Subcutaneous abdominal adipose tissue (tissue), 5 donors: ENCODE results near the gene CREB1.
"Not testable (repeated sequence)": the region's sequence is repeated elsewhere in the genome, so short reads cannot be mapped to it uniquely, and the experiment has no call there.

Experiments used
- H3K27ac ChIP-seq: one replicate; pipeline ENCODE4 v1.7.0; 2013; ENCODE audit warnings: low read depth, mild to moderate bottlenecking, inconsistent platforms, low read length, moderate library complexity
- H3K27me3 ChIP-seq, 5 donors: one replicate each; pipeline ENCODE4 v1.7.0; 2013; ENCODE audit warnings: low read length in 5 of 5, inconsistent platforms in 1 of 5; ENCODE audit not compliant: control insufficient read depth in 5 of 5, insufficient read depth in 4 of 5
- H3K36me3 ChIP-seq, 5 donors: one replicate each; pipeline ENCODE4 v1.7.0; 2013; ENCODE audit warnings: low read length in 5 of 5; ENCODE audit not compliant: control insufficient read depth in 5 of 5, insufficient read depth in 5 of 5
- H3K4me1 ChIP-seq, 5 donors: one replicate each; pipeline ENCODE4 v1.7.0; 2013; ENCODE audit warnings: low read length in 5 of 5, mild to moderate bottlenecking in 3 of 5, moderate library complexity in 1 of 5; ENCODE audit not compliant: control insufficient read depth in 5 of 5, insufficient read depth in 5 of 5
- H3K4me3 ChIP-seq, 5 donors: one replicate each; pipeline ENCODE4 v1.7.0; 2013; ENCODE audit warnings: low read length in 5 of 5, low read depth in 1 of 5
- H3K9ac ChIP-seq, 5 donors: one replicate each; pipeline ENCODE4 v1.7.0; 2013; ENCODE audit warnings: low read length in 5 of 5, mild to moderate bottlenecking in 4 of 5, moderate library complexity in 3 of 5
- H3K9me3 ChIP-seq, 5 donors: one replicate each; pipeline ENCODE4 v1.7.0; 2013; ENCODE audit warnings: low read length in 5 of 5; ENCODE audit not compliant: control insufficient read depth in 5 of 5
- donor health status: healthy.
- donor health status: healthy.
- donor health status: healthy.
- donor health status: healthy.
- donor health status: healthy.

Gene CREB1

DNA sequence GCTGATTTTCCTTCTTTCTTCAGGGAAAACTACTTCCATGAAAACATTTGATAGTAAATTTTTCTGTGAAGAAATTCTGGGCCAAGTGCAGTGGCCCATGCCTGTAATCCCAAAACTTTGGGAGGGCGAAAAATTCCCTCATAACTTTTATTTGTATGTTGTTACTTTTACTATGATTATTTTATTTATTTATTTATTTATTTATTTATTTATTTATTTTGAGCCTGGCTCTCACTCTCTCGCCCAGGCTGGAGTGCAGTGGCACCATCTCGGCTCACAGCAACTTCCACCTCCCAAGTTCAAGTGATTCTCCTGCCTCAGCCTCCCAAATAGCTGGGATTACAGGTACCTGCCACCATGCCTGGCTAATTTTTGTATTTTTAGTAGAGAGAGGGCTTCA lies 109.5 kb downstream of the CREB1 start:
- not testable (repeated sequence) for H3K9ac ChIP-seq, H3K9me3 ChIP-seq, H3K27me3 ChIP-seq, H3K4me3 ChIP-seq, H3K27ac ChIP-seq, H3K36me3 ChIP-seq, H3K4me1 ChIP-seq

GRCh38 chr2:207640160-207640559 lies 110.4 kb downstream of the CREB1 start:
- Histone ChIP-seq H3K4me3 (no peak overlapping the region), H3K36me3 (no peaks in the 10 kb centered on the region), H3K9ac (no peak overlapping the region), H3K27ac (no peak overlapping the region), H3K4me1 (no peaks in the 10 kb centered on the region), H3K27me3 (no peaks in the 10 kb centered on the region), H3K9me3 (peaks cover 0 to 4% (median 0%) of the 10 kb centered on the region in 5 donors)

DNA sequence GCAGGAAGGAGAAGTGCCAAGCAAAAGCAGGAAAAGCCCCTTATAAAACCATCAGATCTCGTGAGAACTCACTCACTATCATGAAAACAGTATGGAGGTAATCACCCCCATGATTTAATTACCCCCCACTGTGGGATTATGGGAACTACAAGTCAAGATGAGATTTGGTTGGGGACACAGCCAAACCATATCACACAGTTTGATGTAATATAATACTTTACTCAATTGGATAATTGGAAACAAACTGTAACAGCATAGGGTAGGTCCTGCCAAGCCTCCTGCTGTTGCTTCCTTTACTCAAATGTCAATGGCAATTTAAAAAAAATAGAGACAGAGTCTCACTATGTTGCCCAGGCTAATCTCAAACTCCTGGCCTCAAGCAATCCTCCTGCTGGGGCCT lies 110.9 kb downstream of the CREB1 start:
- Histone ChIP-seq H3K27me3 (no peaks in the 10 kb centered on the region), H3K9me3 (peaks cover 0 to 4% (median 0%) of the 10 kb centered on the region in 5 donors)

GRCh38 chr2:207643892-207644291 lies 114.1 kb downstream of the CREB1 start:
- Histone ChIP-seq H3K9ac (no peak overlapping the region), H3K9me3 (peaks cover 0 to 4% (median 0%) of the 10 kb centered on the region in 5 donors), H3K4me1 (no peaks in the 10 kb centered on the region), H3K4me3 (no peak overlapping the region), H3K27me3 (no peaks in the 10 kb centered on the region), H3K36me3 (no peaks in the 10 kb centered on the region), H3K27ac (no peak overlapping the region)

More for the DNA sequence above, 110.9 kb downstream of the CREB1 start:
- no peak overlapping the region for H3K9ac ChIP-seq
- no peaks in the 10 kb centered on the region for H3K4me1 ChIP-seq
- H3K36me3 ChIP-seq = no peaks in the 10 kb centered on the region
- H3K27ac ChIP-seq = no peak overlapping the region
- no peak overlapping the region for H3K4me3 ChIP-seq

- not testable (repeated sequence) for H3K27ac ChIP-seq, H3K36me3 ChIP-seq, H3K27me3 ChIP-seq
Measured at GRCh38 chr2:207646582-207646981, 116.8 kb downstream of the CREB1 start.

More at GRCh38 chr2:207646582-207646981, 116.8 kb downstream of the CREB1 start:
- H3K4me1 ChIP-seq, H3K4me3 ChIP-seq, H3K9me3 ChIP-seq, H3K9ac ChIP-seq: not testable (repeated sequence)
